ENCODE results near the gene SPTSSB. TPM values are rescaled to one million over a fixed set of nuclear protein-coding genes. Genes with fewer than 3 reads are reported as not detected.

The SPTSSB gene
- total and polyA plus RNA-seq, 2 experiments from 2014 or later: not detected

DNA sequence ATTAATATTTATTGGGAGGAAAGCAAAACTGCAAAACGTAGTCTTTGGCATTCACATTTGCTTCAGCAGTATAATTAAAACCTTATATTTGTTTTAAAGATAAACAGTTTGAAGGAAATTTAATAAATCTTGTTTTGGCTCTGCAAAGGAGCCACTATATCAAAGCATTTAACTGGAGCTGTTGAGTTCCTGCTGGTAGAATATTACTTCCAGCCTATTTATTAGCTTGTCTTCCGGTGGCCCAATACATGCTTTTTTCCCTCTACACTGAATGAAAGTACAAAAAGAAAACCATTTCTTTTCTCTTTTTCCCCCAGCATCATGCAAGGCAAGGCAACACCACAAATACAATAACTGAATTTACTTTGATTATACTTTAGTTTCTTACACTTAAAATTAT lies 26.3 kb downstream of the SPTSSB start:
- H3K4me1 ChIP-seq (ENCODE audit: insufficient read depth): peaks cover 14% of the 10 kb centered on the region
- no peak overlapping the region for H3K27ac ChIP-seq
- no peaks in the 10 kb centered on the region for H3K79me2 ChIP-seq (ENCODE audit: insufficient read depth)
- H2AFZ ChIP-seq: no peak overlapping the region
- TF ChIP-seq EZH2 (IDR thresholded peaks at IDR 0.05; ENCODE audit: insufficient read depth, poor library complexity, severe bottlenecking): no peak
- no peak overlapping the region for H3K4me3 ChIP-seq
- H3K27me3 ChIP-seq (replicated peaks; ENCODE audit: insufficient read depth): peaks cover 43% of the 10 kb centered on the region
- peaks cover 21% of the 10 kb centered on the region for H3F3A ChIP-seq (ENCODE audit: insufficient read depth)
- H3K36me3 ChIP-seq (ENCODE audit: low read depth): no peaks in the 10 kb centered on the region
- no peak overlapping the region for H3K9ac ChIP-seq
- H3K9me3 ChIP-seq (ENCODE audit: low read depth): no peaks in the 10 kb centered on the region
- DNase-seq: no peak
- no peaks in the 10 kb centered on the region for H4K20me1 ChIP-seq (ENCODE audit: insufficient read depth)
- in situ Hi-C loops (cut with MboI): no loop called here
- 9 to 20% methylated on average over 2 of the region's 2 CpGs for WGBS, 2 experiments (ENCODE audit: low coverage in 1 of 2, low lambda C conversion rate in 2 of 2, missing lambda C conversion rate in 2 of 2)
- H3K4me2 ChIP-seq (ENCODE audit: unreplicated experiment): no peak overlapping the region
- no peaks in the 10 kb centered on the region for H3K9me2 ChIP-seq (ENCODE audit: insufficient read depth)

DNA sequence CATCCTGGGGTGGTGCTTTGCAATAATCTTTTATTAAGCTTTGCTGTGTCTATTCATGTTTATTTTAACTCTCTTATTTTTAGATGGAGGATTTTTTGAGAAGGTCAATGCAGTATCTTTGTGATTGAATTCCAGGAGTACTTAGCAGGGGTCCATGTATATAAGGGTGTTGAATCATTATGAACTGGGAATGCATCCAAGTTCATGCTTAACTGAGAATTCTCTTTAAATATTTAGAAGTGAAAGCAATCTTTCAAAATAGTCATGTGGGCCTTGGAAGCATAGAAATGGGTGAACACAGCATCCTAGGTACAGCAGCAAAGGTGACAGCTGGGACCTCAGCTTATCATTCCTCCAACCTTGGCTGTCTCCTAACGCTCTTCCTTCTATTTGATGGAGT lies 27.3 kb downstream of the SPTSSB start:
- Histone ChIP-seq H3F3A (ENCODE audit: insufficient read depth) (peaks cover 12% of the 10 kb centered on the region), H3K4me3 (no peak overlapping the region), H3K36me3 (ENCODE audit: low read depth) (no peaks in the 10 kb centered on the region), H2AFZ (no peak overlapping the region), H3K27ac (no peak overlapping the region), H3K4me1 (ENCODE audit: insufficient read depth) (peaks cover 6% of the 10 kb centered on the region), H3K27me3 (replicated peaks; ENCODE audit: insufficient read depth) (peaks cover 50% of the 10 kb centered on the region), H3K9ac (no peak overlapping the region), H3K79me2 (ENCODE audit: insufficient read depth) (no peaks in the 10 kb centered on the region), H4K20me1 (ENCODE audit: insufficient read depth) (no peaks in the 10 kb centered on the region), H3K4me2 (ENCODE audit: unreplicated experiment) (no peak overlapping the region), H3K9me2 (ENCODE audit: insufficient read depth) (no peaks in the 10 kb centered on the region), H3K9me3 (ENCODE audit: low read depth) (no peaks in the 10 kb centered on the region)
- in situ Hi-C loops (cut with MboI): no loop called here
- DNase-seq: no peak
- TF ChIP-seq EZH2 (IDR thresholded peaks at IDR 0.05; ENCODE audit: insufficient read depth, poor library complexity, severe bottlenecking): no peak
- no peak for TF ChIP-seq EZH2phosphoT487 (IDR thresholded peaks at IDR 0.05; ENCODE audit: insufficient read depth, low read depth)
- 73 to 79% methylated on average over 1 of the region's 1 CpG for WGBS, 2 experiments (ENCODE audit: low coverage in 1 of 2, low lambda C conversion rate in 2 of 2, missing lambda C conversion rate in 2 of 2)

DNA sequence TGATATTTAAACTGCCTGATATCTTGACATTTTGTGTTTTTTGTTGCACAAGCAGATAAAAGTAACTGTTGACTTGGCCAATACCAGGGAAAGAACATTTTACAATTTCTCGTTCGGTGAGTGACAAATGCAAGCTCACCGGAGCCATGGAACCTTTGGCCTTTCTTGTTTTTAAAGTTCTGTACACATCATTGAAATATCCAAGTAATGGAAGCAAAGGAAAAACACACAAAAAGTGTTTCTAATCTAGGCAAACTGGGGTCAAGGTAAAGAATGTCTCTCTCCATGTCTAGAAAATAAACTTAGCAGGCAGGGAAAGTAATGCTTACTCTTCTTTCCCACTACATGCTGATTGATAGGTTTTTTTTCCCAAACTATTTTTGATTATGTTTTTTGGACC lies 27.8 kb downstream of the SPTSSB start:
- no peak overlapping the region for H3K9ac ChIP-seq
- H3K36me3 ChIP-seq (ENCODE audit: low read depth): no peaks in the 10 kb centered on the region
- H3F3A ChIP-seq (ENCODE audit: insufficient read depth): peaks cover 7% of the 10 kb centered on the region
- no peaks in the 10 kb centered on the region for H3K9me2 ChIP-seq (ENCODE audit: insufficient read depth)
- H3K4me1 ChIP-seq (ENCODE audit: insufficient read depth): peaks cover 1% of the 10 kb centered on the region
- 80 to 84% methylated on average over 3 of the region's 3 CpGs for WGBS, 2 experiments (ENCODE audit: low coverage in 1 of 2, low lambda C conversion rate in 2 of 2, missing lambda C conversion rate in 2 of 2)
- no peak overlapping the region for H2AFZ ChIP-seq
- no peaks in the 10 kb centered on the region for H3K79me2 ChIP-seq (ENCODE audit: insufficient read depth)
- H3K9me3 ChIP-seq (ENCODE audit: low read depth): no peaks in the 10 kb centered on the region
- peaks cover 52% of the 10 kb centered on the region for H3K27me3 ChIP-seq (replicated peaks; ENCODE audit: insufficient read depth)
- no peak overlapping the region for H3K4me3 ChIP-seq
- no peaks in the 10 kb centered on the region for H4K20me1 ChIP-seq (ENCODE audit: insufficient read depth)
- no peak overlapping the region for H3K27ac ChIP-seq
- in situ Hi-C loops (cut with MboI): no loop called here
- TF ChIP-seq EZH2 (IDR thresholded peaks at IDR 0.05; ENCODE audit: insufficient read depth, poor library complexity, severe bottlenecking) (no peak), EZH2phosphoT487 (IDR thresholded peaks at IDR 0.05; ENCODE audit: insufficient read depth, low read depth) (no peak)
- H3K4me2 ChIP-seq (ENCODE audit: unreplicated experiment): no peak overlapping the region
- no peak for DNase-seq

DNA sequence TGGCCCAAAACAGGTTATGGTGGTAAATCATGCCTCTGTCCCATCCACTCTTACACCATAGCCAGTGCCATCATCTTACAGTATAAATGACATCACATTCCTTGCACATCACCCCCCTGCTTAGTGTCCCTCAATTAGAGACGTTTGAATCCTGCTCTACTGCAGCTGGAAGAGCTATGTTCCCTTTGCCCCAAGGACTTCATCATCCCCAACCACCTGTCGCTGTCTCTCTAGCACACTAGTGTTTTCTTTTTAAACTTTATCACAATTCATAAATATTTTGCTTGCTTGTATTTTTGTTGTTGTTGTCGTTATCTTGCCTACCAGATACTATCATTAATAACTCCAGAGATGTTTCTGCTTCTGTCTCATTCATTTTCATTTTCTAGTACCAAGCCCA lies 28.7 kb downstream of the SPTSSB start:
- no peaks in the 10 kb centered on the region for H3K9me2 ChIP-seq (ENCODE audit: insufficient read depth)
- no peak for DNase-seq
- in situ Hi-C loops (cut with MboI): no loop called here
- H3K27ac ChIP-seq: no peak overlapping the region
- H3K79me2 ChIP-seq (ENCODE audit: insufficient read depth): no peaks in the 10 kb centered on the region
- peaks cover 57% of the 10 kb centered on the region for H3K27me3 ChIP-seq (replicated peaks; ENCODE audit: insufficient read depth)
- H3K9me3 ChIP-seq (ENCODE audit: low read depth): no peaks in the 10 kb centered on the region
- no peak overlapping the region for H3K9ac ChIP-seq
- 51 to 53% methylated on average over 3 of the region's 3 CpGs for WGBS, 2 experiments (ENCODE audit: low coverage in 1 of 2, low lambda C conversion rate in 2 of 2, missing lambda C conversion rate in 2 of 2)
- H2AFZ ChIP-seq: no peak overlapping the region
- H3K4me2 ChIP-seq (ENCODE audit: unreplicated experiment): no peak overlapping the region
- H4K20me1 ChIP-seq (ENCODE audit: insufficient read depth): no peaks in the 10 kb centered on the region
- no peaks in the 10 kb centered on the region for H3F3A ChIP-seq (ENCODE audit: insufficient read depth)
- H3K4me1 ChIP-seq (ENCODE audit: insufficient read depth): no peaks in the 10 kb centered on the region
- no peak for TF ChIP-seq EZH2 (IDR thresholded peaks at IDR 0.05; ENCODE audit: insufficient read depth, poor library complexity, severe bottlenecking)
- no peak for TF ChIP-seq EZH2phosphoT487 (IDR thresholded peaks at IDR 0.05; ENCODE audit: insufficient read depth, low read depth)
- no peak overlapping the region for H3K4me3 ChIP-seq
- no peaks in the 10 kb centered on the region for H3K36me3 ChIP-seq (ENCODE audit: low read depth)

Measured in GM23248 (cell line).